K562 (cell line): ENCODE results near the gene G6PC2. TPM values are rescaled to one million over a fixed set of nuclear protein-coding genes. Genes with fewer than 3 reads are reported as not detected.
A peak's percentile ranks its signal among the peaks of the same experiment; 100 is the strongest.

Source experiments
- ATAC-seq: fragments of 200-7000 bp; cut with Tn5 transposase; 3 replicates; pipeline ENCODE4 v1.9.1; 2020; ENCODE audit warnings: moderate library complexity
- BruUV-seq: library from RNA; stranded (reverse); fragments of 400-500 nt; replicated peaks from 2 replicates; lab custom pipeline; 2021; lab: Mats Ljungman, UMichigan
- CTCF ChIA-PET: fragments of 300-600 bp; formaldehyde crosslinking; extraction: SDS; loops from one replicate; lab custom pipeline; 2021; ENCODE audit warnings: low intra/inter-chr PET ratio; lab: Yijun Ruan, JAX
- POLR2A ChIA-PET: fragments of 300-600, 350-650 bp; sonication (Branson Sonifier 250); formaldehyde crosslinking; extraction: SDS; loops from one replicate; lab custom pipeline; 2021; ENCODE audit warnings: antibody characterized with exemption, inconsistent platforms; lab: Yijun Ruan, JAX
- DNase-seq, 4 experiments: peaks; one replicate each; pipeline versions ENCODE4 v3.0.0 to v3.0.0-alpha.2; 2011 to 2018; ENCODE audit warnings: low spot score in 3 of 4, mixed read lengths in 3 of 4; ENCODE audit errors: extremely low read depth in 1 of 4
- FAIRE-seq: peaks from 2 replicates; lab custom pipeline; 2011; peaks lifted over from hg19 to GRCh38; lab: Jason Lieb, UNC
- H2AFZ ChIP-seq: 2 replicates; pipeline ENCODE4 v1.6.0; 2011; ENCODE audit warnings: low read depth, low read length, control low read depth, inconsistent platforms
- H3K27ac ChIP-seq: fragments of 200-600 bp; 3 replicates; pipeline ENCODE4 v1.8.0; 2011; ENCODE audit warnings: low read depth, mild to moderate bottlenecking, control low read depth, inconsistent platforms, low read length, moderate library complexity, mixed read lengths; ENCODE audit errors: extremely low read depth
- H3K27me3 ChIP-seq, 2 experiments: fragments of 300-600 bp in 1 of 2; 2 replicates in 1 of 2; 3 replicates in 1 of 2; pipeline versions ENCODE4 v1.6.0 to v1.8.0; 2011; ENCODE audit warnings: inconsistent platforms in 2 of 2, low read length in 2 of 2, mild to moderate bottlenecking in 1 of 2, mixed read lengths in 1 of 2, moderate library complexity in 1 of 2; ENCODE audit not compliant: control insufficient read depth in 2 of 2, insufficient read depth in 2 of 2
- H3K36me3 ChIP-seq: fragments of 300-600 bp; 3 replicates; pipeline ENCODE4 v1.8.0; 2011; ENCODE audit warnings: mild to moderate bottlenecking, low read length, inconsistent platforms; ENCODE audit not compliant: control insufficient read depth, insufficient read depth
- H3K4me1 ChIP-seq, 2 experiments: fragments of 200-600 bp in 1 of 2; replicated peaks in 1 of 2; 2 replicates in 1 of 2; 3 replicates in 1 of 2; pipeline versions ENCODE4 v1.5.1 to v1.8.0; 2011; ENCODE audit warnings: inconsistent platforms in 2 of 2, low read length in 2 of 2, mild to moderate bottlenecking in 1 of 2, mixed read lengths in 1 of 2, moderate library complexity in 1 of 2; ENCODE audit not compliant: control insufficient read depth in 2 of 2, insufficient read depth in 2 of 2
- H3K4me2 ChIP-seq: 2 replicates; pipeline ENCODE4 v1.6.1; 2011; ENCODE audit warnings: low read length, control low read depth, inconsistent platforms, mixed read lengths; ENCODE audit not compliant: insufficient read depth
- H3K4me3 ChIP-seq: fragments of 200-600 bp; sonication (generic), shearing (Covaris generic); 2 replicates; pipeline ENCODE4 v1.5.1; 2016; ENCODE audit warnings: control low read depth, inconsistent platforms
- H3K79me2 ChIP-seq: fragments of 200-600 bp; 3 replicates; pipeline ENCODE4 v1.8.0; 2011; ENCODE audit warnings: low read length, inconsistent platforms; ENCODE audit not compliant: control insufficient read depth, insufficient read depth
- H3K9ac ChIP-seq, 2 experiments: 2 replicates each; pipeline versions ENCODE4 v1.6.0 to v1.6.1; 2011; ENCODE audit warnings: low read depth in 2 of 2, low read length in 2 of 2, control low read depth in 1 of 2, inconsistent platforms in 1 of 2, mild to moderate bottlenecking in 1 of 2, mixed read lengths in 1 of 2; ENCODE audit not compliant: insufficient read depth in 1 of 2
- H3K9me1 ChIP-seq: one replicate; pipeline ENCODE4 v1.6.0; 2011; ENCODE audit warnings: inconsistent platforms, mild to moderate bottlenecking, low read length, moderate library complexity; ENCODE audit not compliant: control insufficient read depth, insufficient read depth
- H3K9me3 ChIP-seq: replicated peaks from 2 replicates; pipeline ENCODE4 v1.5.1; 2011; ENCODE audit warnings: low read depth, low read length, inconsistent platforms; ENCODE audit not compliant: control insufficient read depth, insufficient read depth
- H4K20me1 ChIP-seq: replicated peaks from 2 replicates; pipeline ENCODE4 v1.6.1; 2011; ENCODE audit warnings: low read length, inconsistent platforms, mixed read lengths; ENCODE audit not compliant: control insufficient read depth, insufficient read depth
- FOXP1 ChIP-seq: sonication (generic); formaldehyde crosslinking; IDR thresholded peaks from 2 replicates; pipeline ENCODE4 v1.8.0; 2022; ENCODE audit warnings: mild to moderate bottlenecking, missing genetic modification reagents
- SETDB1 ChIP-seq: IDR thresholded peaks from one replicate; pipeline ENCODE4 v1.6.1; 2012; ENCODE audit warnings: low read length, control low read depth, inconsistent platforms
- TAF7 ChIP-seq: fragments of 450-650 bp; IDR thresholded peaks from 2 replicates; pipeline ENCODE4 v1.6.1; 2016; ENCODE audit warnings: missing genetic modification characterization, missing compliant biosample characterization
- WGBS: fragments of 100-300 bp; shearing (Covaris generic); methylation state at CpG from one replicate; pipeline ENCODE4 v1.1.6; 2016; ENCODE audit warnings: low coverage, mixed read lengths; ENCODE audit not compliant: insufficient coverage; ENCODE audit errors: missing lambda C conversion rate; 5-methylcytosine and 5-hydroxymethylcytosine counted together
- in situ Hi-C: fragments of 300-500 bp; cut with MboI; formaldehyde crosslinking; loops from 4 replicates; pipeline ENCODE4 v1.15.0; 2018; ENCODE audit warnings: inconsistent platforms, mixed read lengths
- intact Hi-C: fragments of 100-400 bp; cut with micrococcal nuclease; formaldehyde crosslinking; loops from 2 replicates; pipeline ENCODE4 v1.14.2; 2022
- polyA plus RNA-seq, 8 experiments: library from polyadenylated mRNA; depleted of rRNA in 4 of 8; stranded (reverse) in 5 of 8; unstranded in 3 of 8; fragments of >200 nt; fragmentation: Nextera tagmentation in 2 of 8; fragmentation: Illumina TruSeq in 1 of 8; extraction: Ambion mirVana in 2 of 8; extraction: Trizol in 1 of 8; gene quantifications; 2 replicates each; pipeline versions ENCODE4 v1.2.1 to v1.2.3, GENCODE V29; 2011 to 2014; ENCODE audit warnings: inconsistent platforms in 1 of 8, missing spikeins in 1 of 8
- total RNA-seq, 7 experiments: library from RNA; depleted of rRNA in 6 of 7; stranded (reverse); fragments of >200 nt in 6 of 7; fragmentation: Illumina TruSeq in 2 of 7; extraction: Trizol in 2 of 7; gene quantifications; 2 replicates each; pipeline versions ENCODE4 v1.2.1 to v1.2.3, GENCODE V29; 2011 to 2021; ENCODE audit warnings: low replicate concordance in 1 of 7
- TF ChIP-seq, protein P1 (sequence below), 2 experiments: fragments of 450-650 bp in 1 of 2; sonication (generic) in 1 of 2; formaldehyde crosslinking in 1 of 2; IDR thresholded peaks; 2 replicates each; pipeline versions ENCODE4 v1.7.1 to v1.9.0; 2016 to 2022; ENCODE audit warnings: inconsistent platforms in 1 of 2, mild to moderate bottlenecking in 1 of 2, missing genetic modification reagents in 1 of 2
- TF ChIP-seq, protein P2 (sequence below): sonication (generic); formaldehyde crosslinking; IDR thresholded peaks from 2 replicates; pipeline ENCODE4 v1.8.0; 2022; ENCODE audit warnings: mild to moderate bottlenecking, missing genetic modification reagents

The G6PC2 gene
- total and polyA plus RNA-seq, 9 of the 15 experiments (the other 6 are each of a cell fraction or from before 2014, with no cell fraction given), result 0.03 to 0.15 TPM; not detected in 7

DNA sequence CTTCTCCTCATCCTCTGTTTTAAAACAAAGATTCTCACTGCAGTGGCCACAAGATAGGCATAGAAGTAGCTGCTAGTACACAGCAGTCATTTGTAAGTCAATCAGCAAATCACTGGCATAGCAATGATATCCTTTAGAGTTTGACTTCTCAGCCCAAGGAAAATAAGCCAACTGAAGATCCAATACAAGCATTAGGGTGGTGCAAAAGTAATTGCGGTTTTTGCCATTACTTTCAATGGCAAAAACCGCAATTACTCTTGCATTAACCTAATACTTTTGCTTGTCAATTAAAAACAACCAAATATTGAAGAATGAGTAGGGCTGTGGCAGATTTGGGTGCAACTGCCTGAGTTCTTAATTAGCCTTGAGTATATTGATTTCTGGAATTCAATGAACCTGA lies 2.8 kb downstream of the G6PC2 start:
- Histone ChIP-seq H3K27ac (no peak overlapping the region), H2AFZ (peak overlapping the region; percentile 21; the same call in 1 of the 2 replicates), H3K9me3 (no peaks in the 10 kb centered on the region), H3K79me2 (no peaks in the 10 kb centered on the region), H3K4me1 (peaks cover 0 to 4% of the 10 kb centered on the region in 2 experiments; a peak in 2 of 5 replicates), H3K36me3 (no peaks in the 10 kb centered on the region), H3K9me1 (no peaks in the 10 kb centered on the region), H4K20me1 (no peaks in the 10 kb centered on the region), H3K4me3 (no peak overlapping the region), H3K27me3 (no peaks in the 10 kb centered on the region), H3K4me2 (no peak overlapping the region)
- ChIA-PET POLR2A (no interaction called here), CTCF (no interaction called here)
- intact Hi-C loops, result no loop called here
- no peak for ATAC-seq
- BruUV-seq, result no TSS peak
- no peak for DNase-seq
- in situ Hi-C loops, result loop anchor here (25.0 kb wide), 1 partner anchor 967 kb away; no protein-coding TSS in a partner anchor
- no peak for FAIRE-seq
- TF ChIP-seq, protein P1, sequence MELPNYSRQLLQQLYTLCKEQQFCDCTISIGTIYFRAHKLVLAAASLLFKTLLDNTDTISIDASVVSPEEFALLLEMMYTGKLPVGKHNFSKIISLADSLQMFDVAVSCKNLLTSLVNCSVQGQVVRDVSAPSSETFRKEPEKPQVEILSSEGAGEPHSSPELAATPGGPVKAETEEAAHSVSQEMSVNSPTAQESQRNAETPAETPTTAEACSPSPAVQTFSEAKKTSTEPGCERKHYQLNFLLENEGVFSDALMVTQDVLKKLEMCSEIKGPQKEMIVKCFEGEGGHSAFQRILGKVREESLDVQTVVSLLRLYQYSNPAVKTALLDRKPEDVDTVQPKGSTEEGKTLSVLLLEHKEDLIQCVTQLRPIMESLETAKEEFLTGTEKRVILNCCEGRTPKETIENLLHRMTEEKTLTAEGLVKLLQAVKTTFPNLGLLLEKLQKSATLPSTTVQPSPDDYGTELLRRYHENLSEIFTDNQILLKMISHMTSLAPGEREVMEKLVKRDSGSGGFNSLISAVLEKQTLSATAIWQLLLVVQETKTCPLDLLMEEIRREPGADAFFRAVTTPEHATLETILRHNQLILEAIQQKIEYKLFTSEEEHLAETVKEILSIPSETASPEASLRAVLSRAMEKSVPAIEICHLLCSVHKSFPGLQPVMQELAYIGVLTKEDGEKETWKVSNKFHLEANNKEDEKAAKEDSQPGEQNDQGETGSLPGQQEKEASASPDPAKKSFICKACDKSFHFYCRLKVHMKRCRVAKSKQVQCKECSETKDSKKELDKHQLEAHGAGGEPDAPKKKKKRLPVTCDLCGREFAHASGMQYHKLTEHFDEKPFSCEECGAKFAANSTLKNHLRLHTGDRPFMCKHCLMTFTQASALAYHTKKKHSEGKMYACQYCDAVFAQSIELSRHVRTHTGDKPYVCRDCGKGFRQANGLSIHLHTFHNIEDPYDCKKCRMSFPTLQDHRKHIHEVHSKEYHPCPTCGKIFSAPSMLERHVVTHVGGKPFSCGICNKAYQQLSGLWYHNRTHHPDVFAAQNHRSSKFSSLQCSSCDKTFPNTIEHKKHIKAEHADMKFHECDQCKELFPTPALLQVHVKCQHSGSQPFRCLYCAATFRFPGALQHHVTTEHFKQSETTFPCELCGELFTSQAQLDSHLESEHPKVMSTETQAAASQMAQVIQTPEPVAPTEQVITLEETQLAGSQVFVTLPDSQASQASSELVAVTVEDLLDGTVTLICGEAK (IDR thresholded peaks at IDR 0.05), result peak; percentile 74
- TF ChIP-seq, protein P1 (CRISPR knock-in tag; IDR thresholded peaks at IDR 0.05), result no peak
- TF ChIP-seq FOXP1 (no peak), TAF7 (no peak), SETDB1 (no peak)
- TF ChIP-seq, protein P2, sequence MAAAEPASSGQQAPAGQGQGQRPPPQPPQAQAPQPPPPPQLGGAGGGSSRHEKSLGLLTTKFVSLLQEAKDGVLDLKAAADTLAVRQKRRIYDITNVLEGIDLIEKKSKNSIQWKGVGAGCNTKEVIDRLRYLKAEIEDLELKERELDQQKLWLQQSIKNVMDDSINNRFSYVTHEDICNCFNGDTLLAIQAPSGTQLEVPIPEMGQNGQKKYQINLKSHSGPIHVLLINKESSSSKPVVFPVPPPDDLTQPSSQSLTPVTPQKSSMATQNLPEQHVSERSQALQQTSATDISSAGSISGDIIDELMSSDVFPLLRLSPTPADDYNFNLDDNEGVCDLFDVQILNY, result no peak
- TF ChIP-seq, all 486 proteins: peak for 1
- 22% methylated on average over 2 of the region's 2 CpGs for WGBS
- H3K9ac ChIP-seq, result no peak overlapping the region
